H1 (cell line): ENCODE results near the gene PHOX2A. TPM values are rescaled to one million over a fixed set of nuclear protein-coding genes. Genes with fewer than 3 reads are reported as not detected.

Experiments used
- CTCF ChIA-PET: fragments of 300-600 bp; sonication (Branson Sonifier 250); formaldehyde crosslinking; loops from one replicate; lab custom pipeline; 2021; ENCODE audit not compliant: partially characterized antibody; lab: Charles Lee
- POLR2A ChIA-PET: fragments of 300-600 bp; sonication (Branson Sonifier 250); formaldehyde crosslinking; loops from one replicate; lab custom pipeline; 2021; ENCODE audit warnings: inconsistent platforms; ENCODE audit not compliant: partially characterized antibody; lab: Charles Lee
- DNase-seq, 2 experiments: peaks; one replicate each; pipeline versions ENCODE4 v3.0.0 to v3.0.0-alpha.2; 2010 to 2022; ENCODE audit warnings: low spot score in 2 of 2, low read depth in 1 of 2, mixed read lengths in 1 of 2
- FAIRE-seq: peaks from 2 replicates; lab custom pipeline; 2011; peaks lifted over from hg19 to GRCh38; lab: Jason Lieb, UNC
- H2AFZ ChIP-seq: 2 replicates; pipeline ENCODE4 v1.8.1; 2012; ENCODE audit warnings: low read length, inconsistent platforms
- H2AK5ac ChIP-seq: 2 replicates; pipeline ENCODE4 v1.6.1; 2013; ENCODE audit warnings: low read depth, low read length
- H2BK120ac ChIP-seq: replicated peaks from 2 replicates; pipeline ENCODE3; 2013; ENCODE audit warnings: low read depth, low read length, inconsistent platforms
- H2BK12ac ChIP-seq: 2 replicates; pipeline ENCODE4 v1.6.1; 2013; ENCODE audit warnings: low read depth, low read length
- H2BK15ac ChIP-seq: 2 replicates; pipeline ENCODE4 v1.6.1; 2013; ENCODE audit warnings: low read length
- H2BK20ac ChIP-seq: 2 replicates; pipeline ENCODE4 v1.6.1; 2013; ENCODE audit warnings: low read length
- H2BK5ac ChIP-seq: 2 replicates; pipeline ENCODE4 v1.6.1; 2013; ENCODE audit warnings: low read depth, low read length
- H3K14ac ChIP-seq: 2 replicates; pipeline ENCODE4 v1.6.1; 2013; ENCODE audit warnings: inconsistent platforms; ENCODE audit not compliant: insufficient read length
- H3K18ac ChIP-seq: 2 replicates; pipeline ENCODE4 v1.6.1; 2013; ENCODE audit warnings: low read length; ENCODE audit errors: extremely low read depth
- H3K23ac ChIP-seq: 2 replicates; pipeline ENCODE4 v1.6.1; 2013; ENCODE audit warnings: inconsistent platforms; ENCODE audit not compliant: insufficient read length
- H3K23me2 ChIP-seq: 2 replicates; pipeline ENCODE4 v1.6.1; 2013; ENCODE audit warnings: low read depth, low read length
- H3K27ac ChIP-seq: 2 replicates; pipeline ENCODE4 v1.6.1; 2011; ENCODE audit warnings: low read depth, low read length, inconsistent platforms
- H3K27me3 ChIP-seq, 4 experiments: replicated peaks in 1 of 4; 1 replicate in 1 of 4; 2 replicates in 3 of 4; pipeline versions ENCODE4 v1.6.1 to v1.8.1; 2011 to 2013; ENCODE audit warnings: low read length in 3 of 4, mild to moderate bottlenecking in 3 of 4, inconsistent platforms in 2 of 4, mixed read lengths in 2 of 4, moderate library complexity in 1 of 4; ENCODE audit not compliant: control insufficient read depth in 3 of 4, insufficient read depth in 3 of 4; ENCODE audit errors: extremely low read depth in 1 of 4
- H3K36me3 ChIP-seq, 4 experiments: 2 replicates each; pipeline versions ENCODE4 v1.6.1 to v1.8.1; 2011 to 2013; ENCODE audit warnings: mild to moderate bottlenecking in 4 of 4, low read length in 3 of 4, moderate library complexity in 2 of 4, control low read depth in 1 of 4, inconsistent platforms in 1 of 4; ENCODE audit not compliant: insufficient read depth in 4 of 4, control insufficient read depth in 2 of 4
- H3K4ac ChIP-seq: replicated peaks from 2 replicates; pipeline ENCODE3; 2013; ENCODE audit warnings: low read length, low read depth, mixed read lengths, inconsistent platforms; ENCODE audit not compliant: insufficient read length
- H3K4me1 ChIP-seq, 4 experiments: replicated peaks in 1 of 4; 1 replicate in 1 of 4; 2 replicates in 3 of 4; pipeline versions ENCODE4 v1.6.1 to v1.8.1; 2011 to 2013; ENCODE audit warnings: low read length in 3 of 4, inconsistent platforms in 2 of 4, mixed read lengths in 1 of 4; ENCODE audit not compliant: insufficient read depth in 4 of 4, control insufficient read depth in 3 of 4
- H3K4me2 ChIP-seq, 2 experiments: 2 replicates each; pipeline versions ENCODE4 v1.6.1 to v1.8.1; 2011 to 2013; ENCODE audit warnings: low read depth in 2 of 2, low read length in 2 of 2, control low read depth in 1 of 2, inconsistent platforms in 1 of 2, mild to moderate bottlenecking in 1 of 2; ENCODE audit not compliant: insufficient read depth in 1 of 2
- H3K4me3 ChIP-seq, 4 experiments: fragments of 200-600, 300-600 bp in 1 of 4; sonication (generic), shearing (Covaris generic), sonication (Bioruptor Twin) in 1 of 4; 2 replicates each; pipeline versions ENCODE4 v1.5.1 to v1.8.1; 2011 to 2016; ENCODE audit warnings: low read length in 4 of 4, low read depth in 3 of 4, control low read depth in 2 of 4, inconsistent platforms in 2 of 4, mild to moderate bottlenecking in 2 of 4, mixed read lengths in 1 of 4, moderate library complexity in 1 of 4; ENCODE audit not compliant: insufficient read depth in 2 of 4; ENCODE audit errors: extremely low read depth in 1 of 4
- H3K56ac ChIP-seq: replicated peaks from 2 replicates; pipeline ENCODE3; 2013; ENCODE audit warnings: low read depth, mild to moderate bottlenecking, mixed read lengths, low read length, inconsistent platforms; ENCODE audit not compliant: insufficient read length
- H3K79me1 ChIP-seq: 2 replicates; pipeline ENCODE4 v1.6.1; 2013; ENCODE audit warnings: low read depth, low read length, control low read depth
- H3K79me2 ChIP-seq, 2 experiments: 2 replicates each; pipeline versions ENCODE4 v1.6.1 to v1.8.1; 2012 to 2013; ENCODE audit warnings: low read length in 2 of 2, mild to moderate bottlenecking in 2 of 2, inconsistent platforms in 1 of 2; ENCODE audit not compliant: insufficient read depth in 2 of 2, control insufficient read depth in 1 of 2
- H3K9ac ChIP-seq, 4 experiments: replicated peaks in 1 of 4; 1 replicate in 1 of 4; 2 replicates in 3 of 4; pipeline versions ENCODE4 v1.6.1 to v1.8.1; 2011 to 2013; ENCODE audit warnings: low read depth in 3 of 4, low read length in 3 of 4, control low read depth in 2 of 4, mild to moderate bottlenecking in 2 of 4, moderate library complexity in 2 of 4, inconsistent platforms in 1 of 4; ENCODE audit errors: extremely low read depth in 1 of 4
- H3K9me3 ChIP-seq, 2 experiments: 2 replicates each; pipeline versions ENCODE4 v1.6.1 to v1.8.1; 2012 to 2013; ENCODE audit warnings: mild to moderate bottlenecking in 2 of 2, moderate library complexity in 2 of 2, control low read depth in 1 of 2, inconsistent platforms in 1 of 2, low read depth in 1 of 2, low read length in 1 of 2, mixed read lengths in 1 of 2; ENCODE audit not compliant: insufficient read depth in 2 of 2
- H4K20me1 ChIP-seq, 2 experiments: replicated peaks in 1 of 2; 2 replicates each; pipeline versions ENCODE3 to v1.8.1; 2011 to 2013; ENCODE audit warnings: inconsistent platforms in 2 of 2, low read length in 2 of 2, mild to moderate bottlenecking in 1 of 2; ENCODE audit not compliant: insufficient read depth in 2 of 2, control insufficient read depth in 1 of 2
- H4K5ac ChIP-seq: 2 replicates; pipeline ENCODE4 v1.6.1; 2013; ENCODE audit warnings: low read length, low read depth, mixed read lengths, inconsistent platforms; ENCODE audit not compliant: insufficient read length
- H4K8ac ChIP-seq: 2 replicates; pipeline ENCODE4 v1.8.0; 2013; ENCODE audit warnings: mild to moderate bottlenecking, moderate library complexity, low read length, inconsistent platforms; ENCODE audit not compliant: insufficient read depth; ENCODE audit errors: extremely low read depth
- H4K91ac ChIP-seq: replicated peaks from 2 replicates; pipeline ENCODE3; 2013; ENCODE audit warnings: low read length, mixed read lengths, inconsistent platforms; ENCODE audit not compliant: insufficient read length
- GABPA ChIP-seq: IDR thresholded peaks from 2 replicates; pipeline ENCODE4 v1.6.1; 2011; ENCODE audit warnings: mild to moderate bottlenecking, low read length, moderate library complexity, borderline replicate concordance; ENCODE audit not compliant: insufficient read depth
- HDAC2 ChIP-seq, 2 experiments: fragments of 300-600 bp in 1 of 2; sonication (generic) in 1 of 2; IDR thresholded peaks; 2 replicates each; pipeline ENCODE4 v1.6.1; 2011 to 2012; ENCODE audit warnings: low read depth in 2 of 2, low read length in 2 of 2, mild to moderate bottlenecking in 2 of 2, moderate library complexity in 2 of 2, borderline replicate concordance in 1 of 2, inconsistent platforms in 1 of 2
- RAD21 ChIP-seq, 2 experiments: IDR thresholded peaks in 1 of 2; conservative IDR thresholded peaks in 1 of 2; 2 replicates each; pipeline ENCODE4 v1.6.1; 2011; ENCODE audit warnings: low read depth in 2 of 2, low read length in 2 of 2, improper control_type of control experiment in 1 of 2, inconsistent platforms in 1 of 2, mild to moderate bottlenecking in 1 of 2, moderate library complexity in 1 of 2
- WGBS, 2 experiments: shearing (Covaris generic) in 1 of 2; methylation state at CpG; one replicate each; pipeline versions ENCODE4 v1.1.6 to v1.1.7; 2013 to 2015; ENCODE audit warnings: low lambda C conversion rate in 2 of 2, mixed read lengths in 2 of 2, inconsistent platforms in 1 of 2, low coverage in 1 of 2, missing lambda C conversion rate in 1 of 2; ENCODE audit not compliant: insufficient replicate concordance in 2 of 2, insufficient coverage in 1 of 2, insufficient read length in 1 of 2; ENCODE audit errors: extremely low coverage in 1 of 2, missing lambda C conversion rate in 1 of 2; 5-methylcytosine and 5-hydroxymethylcytosine counted together
- polyA plus RNA-seq, 7 experiments: library from polyadenylated mRNA; depleted of rRNA in 3 of 7; stranded (reverse) in 5 of 7; unstranded in 2 of 7; fragments of >200 nt in 5 of 7; fragments of 200-250 nt in 2 of 7; gene quantifications; 1 replicate in 5 of 7; 2 replicates in 1 of 7; 4 replicates in 1 of 7; pipeline versions ENCODE4 v1.2.1 to v1.2.3, GENCODE V29; 2011 to 2013; ENCODE audit warnings: missing spikeins in 2 of 7, mixed read lengths in 2 of 7
- total RNA-seq: library from RNA; stranded (reverse); fragmentation: NEBNext Ultra II Directional; extraction: Animal tissue kit (Norgen Biotek cat#: 25700); gene quantifications from 2 replicates; pipeline ENCODE4 v1.2.1, GENCODE V29; 2021
- TF ChIP-seq, protein P1 (sequence below): IDR thresholded peaks from 2 replicates; pipeline ENCODE4 v1.6.1; 2012; ENCODE audit warnings: inconsistent platforms
- TF ChIP-seq, protein P2 (sequence below), 3 experiments: IDR thresholded peaks; 1 replicate in 2 of 3; 2 replicates in 1 of 3; pipeline versions ENCODE4 v1.5.1 to v1.6.1; 2011; ENCODE audit warnings: low read length in 3 of 3, mild to moderate bottlenecking in 3 of 3, inconsistent platforms in 2 of 3, low read depth in 1 of 3, moderate library complexity in 1 of 3; ENCODE audit not compliant: insufficient read depth in 1 of 3; ENCODE audit errors: control extremely low read depth in 1 of 3

PHOX2A gene
- total and polyA plus RNA-seq, 2 of the 8 experiments (the other 6 are each of a cell fraction or from before 2014, with no cell fraction given) = 0.67 TPM; not detected in 1

DNA sequence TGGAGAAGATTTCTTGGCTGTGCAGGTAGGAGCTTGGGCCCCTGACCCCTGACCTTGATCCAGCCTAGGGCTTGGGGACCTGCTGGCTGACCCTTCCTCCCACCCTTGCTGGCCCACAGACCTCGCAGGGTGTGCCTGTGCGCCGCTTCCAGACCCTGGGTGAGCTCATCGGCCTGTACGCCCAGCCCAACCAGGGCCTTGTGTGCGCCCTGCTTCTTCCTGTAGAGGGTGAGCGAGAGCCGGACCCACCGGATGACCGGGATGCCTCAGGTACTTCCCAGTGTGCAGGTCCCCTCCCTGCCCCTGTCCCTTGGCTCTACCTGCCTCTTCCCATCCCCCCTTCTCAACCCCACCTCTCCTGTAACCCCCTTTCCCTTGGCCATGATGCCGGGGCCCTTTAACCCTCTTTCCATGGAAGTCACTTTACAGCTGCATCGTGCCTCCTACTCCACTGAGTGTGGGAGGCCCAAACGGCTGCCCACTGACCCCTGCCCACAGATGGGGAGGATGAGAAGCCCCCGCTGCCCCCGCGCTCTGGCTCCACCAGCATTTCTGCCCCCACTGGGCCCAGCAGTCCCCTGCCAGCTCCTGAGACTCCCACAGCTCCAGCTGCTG, 15.6 kb downstream of the PHOX2A start:
- no peak overlapping the region for H2BK12ac ChIP-seq
- no peak overlapping the region for H2AK5ac ChIP-seq
- no peak for DNase-seq
- no peaks in the 10 kb centered on the region for H3K27me3 ChIP-seq
- H3K4me1 ChIP-seq = peaks cover 0 to 5% (median 3%) of the 10 kb centered on the region in 4 experiments; a peak in 4 of 7 replicates
- no peak overlapping the region for H3K14ac ChIP-seq
- H4K5ac ChIP-seq = no peak overlapping the region
- no peak overlapping the region for H3K4me3 ChIP-seq
- no peaks in the 10 kb centered on the region for H3K9me3 ChIP-seq
- H3K56ac ChIP-seq = no peak overlapping the region
- no peak overlapping the region for H2BK5ac ChIP-seq
- no peak overlapping the region for H2BK15ac ChIP-seq
- H3K23ac ChIP-seq = no peak overlapping the region
- H3K4me2 ChIP-seq = no peak overlapping the region
- H4K91ac ChIP-seq = no peak overlapping the region
- H4K20me1 ChIP-seq = peaks cover 10 to 22% of the 10 kb centered on the region in 2 experiments
- peak overlapping the region; percentile 35; the same call in 1 of the 2 replicates for H4K8ac ChIP-seq
- no peak overlapping the region for H3K18ac ChIP-seq
- TF ChIP-seq RAD21 (IDR thresholded peaks at IDR 0.05 in 1 of 2, conservative IDR thresholded peaks at IDR 0.05 in 1 of 2; ENCODE audit: low read depth in 2 of 2, low read length in 2 of 2) (0 out of 4 replicates have a peak, but pooled peaks of 1 of the 2 experiments have one; percentile 2), GABPA (no peak), HDAC2 (IDR thresholded peaks at IDR 0.05; ENCODE audit: borderline replicate concordance in 1 of 2, low read depth in 2 of 2, low read length in 2 of 2) (no peak)
- TF ChIP-seq, protein P1, sequence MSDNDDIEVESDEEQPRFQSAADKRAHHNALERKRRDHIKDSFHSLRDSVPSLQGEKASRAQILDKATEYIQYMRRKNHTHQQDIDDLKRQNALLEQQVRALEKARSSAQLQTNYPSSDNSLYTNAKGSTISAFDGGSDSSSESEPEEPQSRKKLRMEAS = no peak
- TF ChIP-seq, protein P2, sequence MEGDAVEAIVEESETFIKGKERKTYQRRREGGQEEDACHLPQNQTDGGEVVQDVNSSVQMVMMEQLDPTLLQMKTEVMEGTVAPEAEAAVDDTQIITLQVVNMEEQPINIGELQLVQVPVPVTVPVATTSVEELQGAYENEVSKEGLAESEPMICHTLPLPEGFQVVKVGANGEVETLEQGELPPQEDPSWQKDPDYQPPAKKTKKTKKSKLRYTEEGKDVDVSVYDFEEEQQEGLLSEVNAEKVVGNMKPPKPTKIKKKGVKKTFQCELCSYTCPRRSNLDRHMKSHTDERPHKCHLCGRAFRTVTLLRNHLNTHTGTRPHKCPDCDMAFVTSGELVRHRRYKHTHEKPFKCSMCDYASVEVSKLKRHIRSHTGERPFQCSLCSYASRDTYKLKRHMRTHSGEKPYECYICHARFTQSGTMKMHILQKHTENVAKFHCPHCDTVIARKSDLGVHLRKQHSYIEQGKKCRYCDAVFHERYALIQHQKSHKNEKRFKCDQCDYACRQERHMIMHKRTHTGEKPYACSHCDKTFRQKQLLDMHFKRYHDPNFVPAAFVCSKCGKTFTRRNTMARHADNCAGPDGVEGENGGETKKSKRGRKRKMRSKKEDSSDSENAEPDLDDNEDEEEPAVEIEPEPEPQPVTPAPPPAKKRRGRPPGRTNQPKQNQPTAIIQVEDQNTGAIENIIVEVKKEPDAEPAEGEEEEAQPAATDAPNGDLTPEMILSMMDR (IDR thresholded peaks at IDR 0.05; ENCODE audit: control extremely low read depth in 1 of 3, insufficient read depth in 1 of 3, low read depth in 1 of 3, low read length in 3 of 3) = peak in 1 of 3 experiments; percentile 24; a peak in 1 of 4 replicates
- CTCF ChIA-PET = interaction anchor here (0.6 to 8.3 kb wide), 11 partner anchors 8 to 417 kb away, joined by 3 to 72 read pairs (median 4); no protein-coding TSS in a partner anchor
- POLR2A ChIA-PET = interaction anchor here (0.7 to 9.9 kb wide), 3 partner anchors 9 to 122 kb away, joined by 3 to 160 read pairs (median 3); no protein-coding TSS in a partner anchor
- WGBS, 2 experiments = 91% methylated on average over 14 of the region's 16 CpGs; no CpG with 5 or more reads in 1 of the 2 experiments
- peaks cover 15% of the 10 kb centered on the region for H3K23me2 ChIP-seq
- no peak overlapping the region for H3K9ac ChIP-seq
- no peak overlapping the region for H3K27ac ChIP-seq
- FAIRE-seq = no peak
- H3K79me2 ChIP-seq = peaks cover 0 to 11% of the 10 kb centered on the region in 2 experiments; a peak in 2 of 4 replicates
- H2BK120ac ChIP-seq = no peak overlapping the region
- H3K36me3 ChIP-seq = peaks cover 18 to 51% (median 38%) of the 10 kb centered on the region in 4 experiments
- no peak overlapping the region for H2AFZ ChIP-seq
- no peak overlapping the region for H2BK20ac ChIP-seq
- H3K4ac ChIP-seq = no peak overlapping the region
- H3K79me1 ChIP-seq = peaks cover 10% of the 10 kb centered on the region
